Measurements from ENCODE around the gene GRK2. TPM values are rescaled to one million over a fixed set of nuclear protein-coding genes. Genes with fewer than 3 reads are reported as not detected.

GRK2 gene
- total RNA-seq, 1 experiment from 2014 or later: 56.3 TPM

- peaks cover 0 to 12% (median 10%) of the 10 kb centered on the region in 3 experiments; a peak in 6 of 7 replicates for H3K36me3 Mint-ChIP-seq (ENCODE audit: insufficient read depth in 1 of 3, low read depth in 3 of 3)
- Histone ChIP-seq H3K18ac (ENCODE audit: insufficient read length, low read depth, low read length) (no peak overlapping the region), H2BK12ac (ENCODE audit: insufficient read length, low read depth, low read length) (no peak overlapping the region), H4K91ac (ENCODE audit: insufficient read length, low read depth, low read length) (no peak overlapping the region), H3K14ac (ENCODE audit: insufficient read depth, low read length) (no peak overlapping the region; the same call in 1 of the 2 replicates), H4K8ac (replicated peaks; ENCODE audit: insufficient read length, low read depth, low read length) (no peak overlapping the region), H3K4ac (ENCODE audit: low read depth, low read length) (no peak overlapping the region), H3K23ac (ENCODE audit: insufficient read length, low read depth, low read length) (no peak overlapping the region), H2BK120ac (ENCODE audit: low read depth, low read length, poor library complexity, severe bottlenecking) (no peak overlapping the region), H3K27ac (ENCODE audit: insufficient read length, low read depth, low read length) (no peak overlapping the region), H3K27me3 (ENCODE audit: insufficient read depth, low read length) (no peaks in the 10 kb centered on the region), H3K23me2 (ENCODE audit: insufficient read length, low read depth, low read length, poor library complexity, severe bottlenecking) (peaks cover 8% of the 10 kb centered on the region), H4K20me1 (ENCODE audit: control insufficient read depth, insufficient read depth, insufficient read length) (peaks cover 3% of the 10 kb centered on the region), H4K5ac (ENCODE audit: insufficient read length, low read depth, low read length) (no peak overlapping the region), H3K9ac (ENCODE audit: extremely low read depth, insufficient read length, low read length) (no peak overlapping the region), H2AK5ac (ENCODE audit: insufficient read length, low read length) (no peak overlapping the region), H3K79me1 (ENCODE audit: insufficient read depth, low read depth, low read length, poor library complexity, severe bottlenecking) (no peaks in the 10 kb centered on the region), H3K9me3 (ENCODE audit: control insufficient read depth, low read depth, low read length) (no peaks in the 10 kb centered on the region), H3K56ac (ENCODE audit: insufficient read length, low read depth, low read length) (no peak overlapping the region), H3K4me1 (ENCODE audit: insufficient read depth, low read length) (peaks cover 12% of the 10 kb centered on the region), H3K4me2 (ENCODE audit: insufficient read depth, insufficient read length, low read length) (no peak overlapping the region), H2BK5ac (ENCODE audit: insufficient read length, low read length) (no peak overlapping the region), H2BK20ac (ENCODE audit: low read depth, low read length, poor library complexity, severe bottlenecking) (no peak overlapping the region), H3T11ph (ENCODE audit: low read length) (no peak overlapping the region), H2AFZ (ENCODE audit: low read length) (no peak overlapping the region), H3K79me2 (ENCODE audit: insufficient read depth, low read length) (peaks cover 12% of the 10 kb centered on the region; the same call in 1 of the 2 replicates), H2BK15ac (ENCODE audit: low read depth, low read length) (no peak overlapping the region)
- H3K27ac Mint-ChIP-seq: no peak overlapping the region; a peak in 1 of 7 replicates
- TF ChIP-seq CTCF (conservative IDR thresholded peaks at IDR 0.05): no peak
- H3K4me1 Mint-ChIP-seq: peaks cover 34 to 43% of the 10 kb centered on the region in 2 experiments
- H3K9me3 Mint-ChIP-seq: no peaks in the 10 kb centered on the region
- no peak for DNase-seq
- H3K4me3 Mint-ChIP-seq: peak overlapping the region in 1 of 2 experiments; percentile 73; a peak in 2 of 5 replicates
- H3K27me3 Mint-ChIP-seq (ENCODE audit: low read depth): no peaks in the 10 kb centered on the region; the same call in 1 of the 2 replicates
- WGBS (ENCODE audit: extremely low coverage, insufficient read length, low lambda C conversion rate): no CpG with 5 or more reads among the region's 19 CpGs
Measured at GRCh38 chr11:67271541-67272284, 5.4 kb downstream of the GRK2 start.

Measured in H9 (cell line).